NCI-H774 (cell line): Measurements from ENCODE around the gene CTSE.
"Not testable (repeated sequence)": the region's sequence is repeated elsewhere in the genome, so short reads cannot be mapped to it uniquely, and the experiment has no call there.

Experiments
- DNase-seq: peaks from one replicate; lab custom pipeline; 2025; lab: John Stamatoyannopoulos, UW

CTSE gene

DNA sequence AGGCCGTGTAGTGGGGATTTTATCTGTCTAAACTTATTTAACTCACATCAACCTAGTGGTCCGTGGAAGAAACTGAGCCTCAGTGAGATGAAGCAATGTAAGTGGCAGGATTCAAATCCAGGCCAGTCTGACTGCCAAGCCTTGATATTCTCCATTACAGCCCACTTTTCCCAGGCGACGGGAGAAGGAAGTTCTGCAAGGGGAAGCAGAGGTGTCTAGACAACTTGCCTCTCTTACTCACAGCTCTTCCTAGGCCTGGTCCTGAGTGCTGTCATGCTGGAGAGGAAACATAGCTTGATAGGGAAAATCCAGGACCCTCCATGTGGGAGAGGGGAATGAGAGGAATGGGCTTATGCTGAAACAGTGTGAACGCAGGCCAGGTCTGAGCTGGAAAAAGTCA is 9.1 kb downstream of the CTSE start:
- no peak for DNase-seq

DNA sequence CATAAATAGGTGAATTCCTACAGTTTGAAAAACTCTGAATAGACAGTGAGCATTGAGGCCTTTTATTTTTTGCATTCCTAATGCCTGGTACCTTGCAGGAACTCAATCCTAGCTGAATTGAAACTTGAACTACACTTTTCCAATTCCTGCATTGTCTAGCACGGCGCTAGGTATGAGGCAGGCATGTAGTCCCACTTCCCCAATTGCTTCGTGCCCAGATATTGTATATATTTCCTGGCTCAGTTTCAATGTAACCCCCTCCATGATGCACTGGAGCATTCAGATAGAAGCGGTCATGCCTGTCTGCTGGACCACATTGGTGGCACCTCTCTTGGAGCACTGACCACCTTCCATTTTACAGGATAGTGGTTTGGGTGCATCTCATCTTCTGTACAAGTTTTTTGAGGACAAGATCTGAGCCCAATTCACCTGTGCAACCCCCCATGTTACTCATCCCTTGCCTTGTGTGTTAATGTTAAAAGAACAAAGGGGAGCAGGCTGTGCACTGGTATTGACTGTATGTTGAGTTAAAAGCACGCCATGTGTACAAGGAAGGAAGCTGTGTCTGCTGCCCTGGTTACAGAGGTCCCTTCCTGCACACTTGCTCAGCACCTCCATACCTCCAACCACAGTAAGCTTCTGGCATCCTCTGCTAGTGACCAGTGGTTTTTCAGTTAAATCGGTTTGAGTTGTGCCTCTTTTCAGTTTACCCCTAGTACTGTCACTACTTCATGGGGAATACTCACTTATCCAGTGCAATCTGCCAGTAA is 10.5 kb downstream of the CTSE start:
- no peak for DNase-seq

DNA sequence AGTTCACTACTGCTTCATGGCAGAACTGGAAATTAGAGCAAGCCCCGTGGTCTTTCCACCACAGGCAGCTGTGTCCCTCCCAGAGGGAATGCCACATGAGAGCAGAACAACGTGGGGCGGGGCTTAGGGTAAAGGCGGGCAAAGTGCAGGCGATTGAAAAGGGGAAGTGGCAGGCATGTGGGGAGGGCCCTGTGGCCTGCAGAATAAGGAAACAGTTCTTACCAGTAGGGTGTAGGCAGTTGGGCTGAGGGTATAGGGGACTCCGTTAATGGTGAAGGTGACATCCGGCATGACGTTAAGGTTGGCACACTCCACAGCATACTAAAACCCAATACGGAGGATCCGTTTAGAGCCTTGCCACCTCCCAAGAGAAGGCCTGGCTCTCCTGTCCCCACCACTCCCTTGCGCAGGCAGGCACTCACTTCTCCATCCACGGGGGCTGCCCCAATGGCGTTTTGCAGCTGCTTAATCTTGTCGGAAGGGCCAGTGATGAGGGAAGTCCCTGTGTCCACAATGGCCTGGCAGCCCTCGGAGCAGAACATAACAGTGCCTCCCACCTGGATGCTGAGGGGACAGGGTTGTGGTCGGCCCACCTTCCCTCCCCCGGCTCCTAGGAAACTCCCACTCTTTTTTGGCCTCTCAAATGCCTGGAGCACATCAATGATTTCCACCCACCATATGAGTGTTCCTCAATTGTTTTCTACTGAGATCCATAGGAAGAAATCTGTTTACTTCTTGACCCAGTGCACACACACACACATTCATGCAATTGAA is 11.4 kb downstream of the CTSE start:
- no peak for DNase-seq

DNA sequence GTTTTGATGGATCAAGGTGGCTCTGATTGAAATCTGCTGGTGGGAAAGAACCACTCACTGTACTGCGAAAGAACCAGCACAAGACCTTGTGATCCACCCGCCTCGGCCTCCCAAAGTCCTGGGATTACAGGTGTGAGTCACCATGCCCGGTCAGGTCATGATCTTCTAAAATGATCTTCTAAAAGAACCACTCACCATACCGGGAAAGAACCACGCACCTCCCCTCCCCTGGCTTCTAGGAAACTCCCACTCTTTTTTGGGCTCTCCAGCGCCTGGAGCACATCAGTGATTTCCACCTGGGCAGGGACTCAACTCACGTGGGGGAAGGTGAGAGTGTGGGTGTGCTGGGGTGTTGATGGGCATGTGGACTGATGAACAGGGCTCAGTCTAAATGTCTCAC is 12.6 kb downstream of the CTSE start:
- DNase-seq, result no peak

DNA sequence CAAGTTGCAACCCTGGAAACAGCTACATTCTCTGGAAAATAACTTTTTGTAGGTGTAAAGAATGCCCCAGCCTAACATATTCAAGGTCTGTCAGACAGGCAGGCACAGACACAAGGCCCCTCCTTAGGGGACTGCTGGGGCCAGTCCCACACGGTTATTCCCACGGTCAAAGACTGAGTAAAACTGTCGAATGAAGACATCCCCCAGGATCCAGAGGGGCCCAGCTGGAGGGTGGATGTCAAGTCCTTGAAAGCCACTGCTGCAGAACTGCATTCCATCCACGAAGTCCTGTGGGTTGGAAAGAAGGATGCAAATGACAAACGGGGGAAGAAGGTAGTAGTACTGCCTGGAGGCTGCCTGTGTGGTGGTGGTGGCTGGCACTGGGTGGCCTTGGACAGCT is 13.6 kb downstream of the CTSE start:
- no peak for DNase-seq

DNA sequence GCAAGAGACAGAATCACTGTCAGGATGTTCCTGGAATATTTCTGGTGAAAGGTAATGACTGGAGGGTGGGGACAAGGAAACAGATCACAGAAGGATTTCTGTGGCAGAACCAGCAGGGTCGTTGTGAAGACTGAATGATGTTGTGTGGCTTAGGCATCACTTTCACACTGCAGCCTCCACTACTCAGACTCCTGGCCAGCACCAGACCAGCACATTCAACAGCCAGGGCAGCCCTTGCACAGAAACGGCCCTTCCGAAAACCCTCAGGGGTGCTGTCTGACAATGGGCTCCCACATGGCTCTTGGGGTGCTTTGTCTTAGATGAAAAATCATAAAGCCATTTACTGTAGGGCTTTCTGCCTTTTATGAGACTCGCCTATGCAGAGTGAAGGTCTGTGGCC is 16.7 kb downstream of the CTSE start:
- no peak for DNase-seq

DNA sequence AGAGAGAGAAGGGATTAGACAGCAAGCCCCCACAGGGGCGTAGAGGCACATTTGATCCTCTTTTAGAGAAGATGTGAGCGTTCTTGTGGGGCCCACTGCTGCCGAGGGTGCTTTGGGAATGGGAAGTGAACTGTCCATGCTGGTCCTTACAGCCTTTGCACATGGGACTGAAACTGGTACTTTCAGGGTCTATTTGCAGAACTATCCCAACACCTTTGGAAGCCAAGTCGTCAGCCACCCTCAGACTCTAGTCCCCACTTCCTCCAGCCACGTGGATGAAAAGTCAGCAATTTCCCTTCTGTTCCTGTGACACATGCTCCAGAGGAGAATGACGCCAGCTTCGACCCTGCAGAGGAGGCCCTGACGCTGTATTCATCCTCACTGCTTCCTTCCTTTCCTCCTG is 17.9 kb downstream of the CTSE start:
- DNase-seq, result no peak

DNA sequence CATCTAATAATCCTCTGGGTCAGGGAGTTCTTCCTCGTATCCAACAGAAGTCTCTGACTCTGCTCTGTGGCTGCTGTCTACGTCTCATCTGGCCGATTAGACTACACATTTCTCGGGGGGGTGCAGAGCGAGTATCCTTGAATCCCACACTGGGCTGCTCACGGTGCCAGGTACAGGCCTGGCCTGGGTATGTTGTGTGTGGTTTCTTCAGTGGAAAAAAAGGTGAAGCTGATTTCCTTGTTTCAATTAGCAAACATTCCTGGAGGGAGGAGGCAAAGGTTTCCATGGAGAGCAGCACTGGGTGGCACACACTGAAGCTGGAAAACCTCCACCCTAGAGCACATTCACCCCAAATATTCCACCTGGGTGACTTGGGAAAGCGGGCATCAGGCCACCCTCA is 18.5 kb downstream of the CTSE start:
- DNase-seq, result no peak

DNA sequence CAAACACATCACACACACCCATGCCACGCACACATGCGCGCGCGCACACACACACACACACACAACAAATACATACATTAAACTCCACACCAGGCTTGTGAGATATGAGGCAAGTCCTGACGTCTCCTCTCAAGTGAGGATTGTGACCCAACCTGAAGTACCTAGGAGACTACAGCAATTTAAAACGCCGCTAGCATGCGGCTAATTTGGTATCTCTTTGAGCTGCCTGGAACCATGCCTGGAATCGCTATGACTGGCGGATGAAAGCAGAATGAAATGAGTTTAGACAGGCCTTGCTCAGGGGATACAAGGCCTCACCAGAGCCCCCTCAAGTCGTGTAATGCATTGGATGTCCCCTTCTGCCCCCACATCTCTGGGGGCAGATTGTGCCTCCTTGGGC is 18.9 kb downstream of the CTSE start:
- no peak for DNase-seq

DNA sequence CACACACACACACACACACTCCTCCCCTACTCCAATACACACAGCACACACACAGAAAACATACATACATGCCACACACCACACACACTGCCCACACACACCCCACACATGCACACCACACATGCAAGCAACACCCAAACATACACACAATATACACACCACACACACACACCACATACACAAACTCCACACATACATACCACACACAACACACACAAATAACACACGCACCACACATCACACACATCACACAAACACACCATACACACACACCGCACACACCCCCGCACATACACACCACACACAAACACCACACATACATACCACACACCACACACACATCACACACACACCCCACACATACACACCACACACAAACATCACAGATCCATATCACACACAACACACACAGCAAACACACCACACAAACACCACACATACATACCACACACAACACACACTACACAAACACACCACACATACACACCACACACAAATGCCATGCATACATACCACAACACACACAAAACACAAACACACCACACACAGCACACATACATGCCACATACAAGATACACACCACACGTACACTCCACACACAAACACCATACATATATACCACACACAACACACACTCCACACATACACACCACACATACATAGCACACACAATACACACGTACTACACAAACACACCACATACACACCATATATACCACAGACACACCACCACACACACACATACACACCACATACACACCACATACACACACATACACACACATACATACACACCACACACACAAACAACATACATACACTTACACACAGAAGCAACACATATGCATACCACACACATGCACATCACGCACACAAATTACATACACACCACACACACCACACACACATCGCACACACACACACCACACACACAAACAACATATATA is 19.6 kb downstream of the CTSE start:
- no peak for DNase-seq

DNA sequence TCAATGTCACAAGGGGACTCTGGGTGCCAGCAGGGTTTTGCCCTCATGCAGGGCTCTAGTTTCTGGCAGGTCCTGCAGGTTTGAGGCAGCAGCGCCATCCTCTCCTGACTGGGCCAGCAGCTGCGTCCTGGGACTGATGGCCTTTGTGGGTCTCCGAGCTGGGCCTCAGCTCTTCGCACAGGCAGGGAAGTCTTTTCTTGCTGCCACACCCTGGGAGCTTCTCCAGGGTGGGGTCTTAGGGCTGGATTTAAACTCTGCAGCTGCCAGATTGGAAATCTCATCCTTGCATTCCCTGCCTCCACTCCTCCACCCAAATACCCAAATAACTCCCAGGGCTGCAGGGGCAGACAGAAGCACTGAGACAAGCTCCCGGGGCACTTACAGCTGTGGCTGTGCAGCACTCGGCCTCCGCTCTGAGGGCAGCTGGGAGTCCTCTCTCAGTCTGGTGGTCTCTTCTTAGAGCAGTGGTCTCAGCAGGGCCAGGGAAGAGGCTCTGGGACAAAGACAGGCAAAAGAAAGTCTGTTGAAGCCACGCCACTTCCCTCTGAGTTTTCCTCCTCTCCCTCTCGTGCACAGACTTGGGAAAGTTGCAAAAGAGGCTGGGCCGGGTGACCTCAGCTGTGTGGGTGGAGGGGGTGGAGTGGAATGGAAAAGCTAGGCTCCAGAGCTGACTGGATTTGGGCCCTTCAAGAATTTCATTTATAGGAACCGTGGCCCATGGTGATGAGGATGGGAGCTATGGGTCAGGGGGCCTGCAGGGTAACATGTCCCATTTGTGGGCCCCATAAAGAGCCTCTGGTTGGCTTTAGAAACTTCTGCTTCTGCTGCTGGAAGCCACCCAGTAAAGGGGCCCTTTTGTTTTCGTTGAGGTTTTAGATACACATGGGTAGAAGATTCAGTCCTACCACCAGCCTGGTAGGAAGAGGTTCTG is 20.6 kb downstream of the CTSE start, which contains the start of gene RAB7B:
Gene RAB7B, minus strand, starts transcription at position 525 of the 931 bp plus-strand sequence. CDS start 9,260 bp downstream, outside the sequence.
- no peak for DNase-seq

DNA sequence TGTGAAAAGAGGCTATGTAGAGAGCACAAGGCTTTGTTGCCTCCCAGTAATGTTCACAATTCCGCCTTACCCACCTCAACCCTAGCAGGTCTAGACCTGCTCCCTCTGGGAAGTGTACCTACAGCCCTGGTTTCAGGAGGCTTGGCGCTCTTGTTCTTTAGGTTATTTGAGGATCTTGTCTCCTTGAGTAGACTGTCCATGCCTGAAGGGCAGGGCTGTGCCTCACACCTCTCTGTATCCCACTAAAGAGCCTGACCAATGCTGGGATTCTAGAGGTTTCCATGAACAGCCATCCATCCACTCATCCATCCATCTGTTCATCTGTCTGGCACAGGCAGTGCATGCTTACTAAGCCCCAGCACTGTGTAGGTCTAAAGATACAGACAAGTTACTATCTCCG is 21.5 kb downstream of the CTSE start:
- DNase-seq, result no peak

DNA sequence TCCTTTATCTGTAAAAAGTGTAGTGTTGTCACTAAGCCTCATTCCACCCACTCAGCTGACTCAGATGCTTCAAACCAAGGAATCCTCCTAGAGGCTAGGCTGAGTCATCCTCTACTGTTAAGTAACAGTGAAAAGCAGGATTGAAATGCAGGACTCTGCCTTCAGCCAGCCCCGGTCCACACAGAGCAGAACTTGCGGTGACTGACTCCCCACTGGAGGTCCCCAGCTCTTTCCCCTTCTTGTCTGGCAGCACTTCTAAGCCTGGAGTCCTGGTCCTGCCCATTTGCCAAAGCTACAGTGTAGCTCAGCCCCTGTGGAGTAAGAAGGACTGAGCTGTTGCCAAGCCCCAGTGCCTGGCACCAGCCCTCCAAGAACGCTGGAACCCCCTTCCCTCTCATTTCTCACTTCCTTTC is 22.2 kb downstream of the CTSE start:
- no peak for DNase-seq

DNA sequence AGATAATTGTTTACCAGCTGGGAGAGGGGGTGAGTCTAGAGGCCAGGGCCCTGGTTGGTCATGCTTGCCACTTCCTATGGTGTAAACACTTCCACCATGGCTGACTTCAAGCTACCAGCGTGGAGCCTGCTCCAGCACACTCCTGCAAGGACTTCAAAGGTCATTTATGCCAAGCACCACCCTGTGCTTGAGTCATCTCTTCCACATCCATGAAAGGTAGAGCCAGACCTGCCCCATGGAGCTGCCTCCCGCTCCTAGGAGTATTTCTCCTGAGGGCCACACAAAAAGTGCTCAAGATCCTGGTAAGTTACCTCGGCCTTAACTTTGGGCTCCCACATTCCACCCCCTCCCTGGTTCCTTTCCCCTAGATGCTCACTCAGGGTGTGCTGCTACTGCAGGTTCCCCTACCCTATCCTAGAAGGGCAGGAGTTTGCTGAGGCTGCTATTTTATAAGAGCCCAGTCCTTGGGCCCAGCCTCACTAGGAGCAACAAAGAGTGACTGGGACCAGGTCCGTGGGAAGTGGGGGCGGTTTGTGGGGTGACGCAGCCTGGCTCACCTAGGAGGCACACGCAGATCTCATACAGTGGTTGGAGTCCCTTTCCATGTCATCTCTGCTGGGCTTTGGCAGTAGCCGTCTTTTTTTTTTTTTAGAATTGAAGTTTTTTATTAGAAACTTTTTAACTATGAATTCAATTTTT is 22.9 kb downstream of the CTSE start:
- no peak for DNase-seq

DNA sequence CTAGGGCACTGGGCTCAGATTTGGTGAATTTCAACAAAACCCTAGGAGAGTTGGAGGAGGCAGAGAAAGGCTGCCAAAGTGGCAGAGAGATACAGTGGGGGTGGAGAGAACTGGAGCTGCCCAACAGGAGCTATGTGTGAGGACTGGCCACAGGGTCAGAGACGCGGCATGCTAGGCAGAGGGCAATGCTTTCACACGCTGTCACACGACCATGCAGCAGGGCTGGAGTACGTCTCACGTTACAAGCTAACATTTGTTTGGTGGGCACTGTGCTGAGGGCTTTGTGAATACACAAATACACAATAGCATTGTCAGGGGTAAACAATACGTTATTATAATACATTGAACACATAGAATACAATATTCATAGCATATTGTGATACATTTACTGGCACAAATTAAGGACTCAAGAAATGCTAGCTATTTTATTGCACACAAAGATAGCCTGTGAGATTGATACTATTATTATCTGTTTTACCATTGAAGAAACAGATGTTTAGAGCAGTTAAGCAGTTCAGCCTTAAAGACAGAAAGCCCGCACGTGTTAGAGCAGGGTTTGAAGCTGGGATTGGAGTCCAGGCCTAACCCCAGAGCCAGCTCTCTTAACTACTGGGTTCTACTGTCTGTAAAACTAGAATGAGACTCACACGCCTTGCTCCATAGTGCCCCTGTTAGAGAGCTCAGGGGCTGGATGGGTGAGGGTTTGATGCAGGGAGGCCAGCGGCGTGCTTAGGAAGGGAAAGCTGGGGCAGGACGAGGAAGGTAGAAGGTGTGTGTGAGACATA is 25.0 kb downstream of the CTSE start:
- no peak for DNase-seq

DNA sequence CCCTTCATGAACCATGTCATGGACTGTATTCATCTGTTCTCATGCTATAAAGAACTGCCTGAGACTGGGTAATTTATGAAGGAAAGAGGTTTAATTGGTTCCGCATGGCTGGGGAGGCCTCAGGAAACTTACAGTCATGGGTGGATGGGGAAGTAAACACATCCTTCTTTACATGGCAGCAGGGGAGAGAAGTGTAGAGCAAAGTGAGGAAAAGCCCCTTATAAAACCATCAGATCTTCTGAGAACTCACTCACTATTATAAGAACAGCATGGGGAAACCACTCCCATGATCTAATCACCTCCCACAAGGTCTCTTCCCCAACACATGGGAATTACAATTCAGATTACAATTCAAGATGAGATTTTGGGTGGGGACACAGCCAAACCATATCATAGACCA is 27.1 kb downstream of the CTSE start:
- not testable (repeated sequence) for DNase-seq

DNA sequence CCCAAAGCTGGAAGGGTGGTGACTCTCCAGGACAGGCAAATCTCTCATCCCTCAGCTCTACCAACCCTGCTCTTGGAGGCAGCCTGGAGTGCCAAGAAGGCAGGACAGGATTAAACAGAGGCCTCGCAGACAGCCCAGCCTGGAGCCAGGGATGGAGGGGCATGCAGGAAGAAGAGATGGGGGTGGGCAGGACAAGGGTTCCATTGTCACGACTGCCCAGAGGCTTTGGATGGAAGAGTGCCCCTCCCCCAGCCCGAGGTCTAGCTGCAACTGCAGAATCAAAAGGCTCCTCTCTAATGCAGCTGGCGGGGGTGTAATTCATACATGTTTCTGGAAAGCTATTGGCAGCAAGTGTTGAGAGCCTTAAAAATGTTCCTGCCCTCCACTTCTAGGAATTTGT is 29.3 kb downstream of the CTSE start:
- DNase-seq, result no peak

DNA sequence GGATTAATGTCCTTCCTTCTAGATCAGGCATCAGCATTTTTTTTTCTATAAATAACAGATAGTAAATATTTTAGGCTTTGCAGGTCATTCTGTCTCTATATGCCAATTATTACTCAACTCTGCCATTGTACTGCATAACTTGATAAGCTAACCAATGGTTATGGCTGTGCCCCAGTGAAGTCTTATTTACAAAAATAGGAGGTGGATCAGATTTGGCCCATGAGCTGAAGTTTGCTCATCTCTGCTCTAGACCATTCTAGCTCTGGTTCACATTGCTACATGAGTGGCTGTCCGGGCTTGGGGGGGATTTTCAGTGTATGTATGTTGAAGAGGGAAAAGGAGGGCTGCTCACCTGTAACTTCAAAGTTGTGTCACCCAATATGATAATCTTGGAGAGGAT is 30.6 kb downstream of the CTSE start:
- no peak for DNase-seq

DNA sequence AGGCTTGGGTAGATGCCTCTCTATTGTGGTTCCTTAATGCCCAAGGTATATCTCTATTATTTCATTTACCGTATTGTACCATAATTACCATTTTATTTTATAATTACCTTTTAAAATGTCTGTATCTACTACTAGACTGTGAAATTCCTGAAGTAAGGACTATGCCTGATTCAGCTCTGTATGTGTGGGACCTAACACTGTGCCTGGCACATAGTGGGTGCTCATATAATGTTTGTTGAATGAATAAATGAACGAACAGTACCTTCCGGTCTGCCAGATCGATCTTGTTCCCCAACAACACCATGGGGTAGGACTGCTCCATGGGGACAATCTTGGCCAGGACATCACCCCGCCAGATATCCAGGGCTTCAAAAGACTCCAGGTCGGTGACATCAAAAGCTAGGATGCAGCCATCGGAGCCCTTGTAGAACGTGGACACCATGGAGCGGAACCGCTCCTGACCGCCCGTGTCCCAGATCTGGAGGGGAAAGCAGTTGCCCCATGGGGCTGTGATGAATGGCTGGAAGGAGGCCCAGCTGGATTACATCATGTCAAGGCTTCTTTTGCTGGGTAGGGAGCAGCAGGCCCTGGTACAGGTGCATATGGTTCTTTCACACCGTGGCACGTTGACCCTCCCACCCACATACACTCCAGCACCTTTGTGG is 31.3 kb downstream of the CTSE start:
- DNase-seq, result no peak
